IMR-90 (cell line): Measurements from ENCODE around the gene NANOGP8. TPM values are rescaled to one million over a fixed set of nuclear protein-coding genes. Genes with fewer than 3 reads are reported as not detected.

Experiments
- polyA plus RNA-seq, 3 experiments: library from polyadenylated mRNA; depleted of rRNA; stranded (reverse); fragments of >200 nt; gene quantifications; 2 replicates each; pipeline ENCODE4 v1.2.3, GENCODE V29; 2012; ENCODE audit warnings: low replicate concordance in 1 of 3
- total RNA-seq: library from RNA; depleted of rRNA; stranded (reverse); fragments of >200 nt; gene quantifications from 2 replicates; pipeline ENCODE4 v1.2.3, GENCODE V29; 2012; rRNA removed

NANOGP8 gene
- total and polyA plus RNA-seq, 2 of the 4 experiments (the other 2 are of a cell fraction), result not detected

Other genes with a start within 250 kb of the NANOGP8 start
- gene AQR, start 115.6 kb downstream of the NANOGP8 start, total RNA-seq, result 29.6 and 33.6 TPM in 2 replicates
- gene AQR, start 115.6 kb downstream of the NANOGP8 start, polyA plus RNA-seq (2012; rRNA removed), result 12.7 and 17.9 TPM in 2 replicates
- 26.5 and 38.9 TPM in 2 replicates for gene ZNF770, start 97.0 kb downstream of the NANOGP8 start, total RNA-seq
- 5.5 and 9.4 TPM in 2 replicates for gene ZNF770, start 97.0 kb downstream of the NANOGP8 start, polyA plus RNA-seq (2012; rRNA removed)